Activated naive CD8-positive, alpha-beta T cell (primary cell): Measurements from ENCODE around the gene UBE2F.
"Not testable (repeated sequence)": the region's sequence is repeated elsewhere in the genome, so short reads cannot be mapped to it uniquely, and the experiment has no call there.

Experiments used
- H3K27ac Mint-ChIP-seq: one replicate; pipeline ENCODE4 v1.8.0; 2021; ENCODE audit warnings: mixed read lengths
- H3K27me3 Mint-ChIP-seq: one replicate; pipeline ENCODE4 v1.8.0; 2021; ENCODE audit warnings: mixed read lengths
- H3K36me3 Mint-ChIP-seq: one replicate; pipeline ENCODE4 v1.8.0; 2021; ENCODE audit warnings: mixed read lengths
- H3K4me1 Mint-ChIP-seq: one replicate; pipeline ENCODE4 v1.8.0; 2021; ENCODE audit warnings: low read depth, mixed read lengths
- H3K4me3 Mint-ChIP-seq: one replicate; pipeline ENCODE4 v1.8.0; 2021; ENCODE audit warnings: mild to moderate bottlenecking, mixed read lengths
- H3K9me3 Mint-ChIP-seq: one replicate; pipeline ENCODE4 v1.8.0; 2021; ENCODE audit warnings: low read depth, mixed read lengths

UBE2F gene

DNA sequence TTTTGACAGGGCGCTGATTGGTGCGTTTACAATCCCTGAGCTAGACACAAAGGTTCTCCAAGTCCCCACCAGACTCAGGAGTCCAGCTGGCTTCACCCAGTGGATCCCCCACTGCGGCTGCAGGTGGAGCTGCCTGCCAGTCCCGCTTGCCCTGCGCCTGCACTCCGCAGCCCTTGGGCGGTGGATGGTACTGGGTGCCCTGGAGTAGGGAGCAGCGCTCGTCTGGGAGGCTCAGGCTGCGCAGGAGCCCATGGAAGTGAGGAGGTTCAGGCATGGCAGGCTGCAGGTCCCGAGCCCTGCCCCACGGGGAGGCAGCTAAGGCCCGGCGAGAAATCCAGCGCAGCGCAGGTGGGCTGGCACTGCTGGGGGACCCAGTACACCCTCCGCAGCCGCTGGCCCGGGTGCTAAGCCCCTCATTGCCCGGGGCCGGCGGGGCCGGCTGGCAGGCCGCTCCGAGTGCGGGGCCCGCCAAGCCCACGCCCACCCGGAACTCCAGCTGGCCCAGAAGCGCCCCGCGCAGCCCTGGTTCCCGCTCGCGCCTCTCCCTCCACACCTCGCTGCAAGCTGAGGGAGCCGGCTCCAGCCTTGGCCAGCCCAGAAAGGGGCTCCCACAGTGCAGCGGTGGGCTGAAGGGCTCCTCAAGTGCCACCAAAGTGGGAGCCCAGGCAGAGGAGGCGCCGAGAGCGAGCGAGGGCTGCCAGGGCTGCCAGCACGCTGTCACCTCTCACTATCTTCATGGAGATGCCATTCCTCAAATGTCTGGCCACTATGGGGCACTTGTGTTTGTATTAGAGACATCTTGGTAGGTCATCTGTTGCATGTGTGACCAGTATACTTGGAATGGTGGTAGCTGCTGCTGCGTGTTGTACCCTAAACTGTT is 91.1 kb downstream of the UBE2F start:
- not testable (repeated sequence) for H3K4me3 Mint-ChIP-seq, H3K27ac Mint-ChIP-seq, H3K9me3 Mint-ChIP-seq
- Mint-ChIP-seq H3K36me3 (peaks cover 10% of the 10 kb centered on the region), H3K27me3 (peaks cover 17% of the 10 kb centered on the region), H3K4me1 (peaks cover 30% of the 10 kb centered on the region)

DNA sequence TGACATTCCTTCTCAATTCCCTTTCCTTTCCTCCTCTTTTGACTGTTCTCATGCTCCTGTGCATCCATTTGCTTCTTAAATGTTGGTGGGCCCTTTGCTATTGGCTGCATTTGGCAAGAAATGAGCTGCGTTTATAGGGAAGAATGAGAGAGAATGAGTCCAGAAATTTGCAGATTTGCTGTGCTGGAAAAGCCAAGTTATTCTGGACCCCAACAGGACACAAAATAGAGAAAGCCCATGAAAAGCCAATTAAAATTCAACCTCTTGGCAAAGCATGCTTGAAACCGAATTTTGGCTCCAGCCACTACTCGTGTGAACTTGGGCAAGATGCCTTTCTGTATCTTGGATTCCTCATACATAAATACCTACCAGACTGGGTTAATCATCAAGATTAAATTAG is 92.7 kb downstream of the UBE2F start:
- Mint-ChIP-seq H3K27me3 (peaks cover 11% of the 10 kb centered on the region), H3K9me3 (peaks cover 3% of the 10 kb centered on the region), H3K4me1 (peaks cover 39% of the 10 kb centered on the region), H3K36me3 (peaks cover 11% of the 10 kb centered on the region), H3K27ac (peak overlapping the region; percentile 93), H3K4me3 (peak overlapping the region; percentile 97)

DNA sequence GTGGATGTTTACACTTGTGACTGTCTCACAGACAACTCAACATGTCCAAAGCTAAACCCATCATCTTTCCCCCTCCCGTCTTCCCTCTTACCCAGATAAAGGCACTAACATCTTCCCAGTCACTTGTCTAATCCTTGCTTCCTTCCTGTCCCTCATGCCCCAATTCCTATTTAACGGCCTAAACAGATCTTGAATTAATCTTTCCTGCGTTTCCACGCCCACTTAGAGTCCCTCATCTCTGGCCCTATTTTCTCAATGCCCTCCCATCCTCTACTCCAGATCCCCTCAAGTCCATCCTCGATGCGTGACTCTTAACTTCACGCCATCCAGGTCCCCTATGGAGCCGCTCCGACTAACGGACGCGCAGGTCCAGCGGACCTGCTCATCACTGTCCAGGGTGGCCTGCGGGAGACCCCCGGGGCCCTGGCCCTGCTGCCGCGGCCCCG is 93.3 kb downstream of the UBE2F start:
- peaks cover 39% of the 10 kb centered on the region for H3K4me1 Mint-ChIP-seq
- H3K9me3 Mint-ChIP-seq = peaks cover 3% of the 10 kb centered on the region
- peaks cover 14% of the 10 kb centered on the region for H3K36me3 Mint-ChIP-seq
- H3K27me3 Mint-ChIP-seq = peaks cover 11% of the 10 kb centered on the region
- H3K4me3 Mint-ChIP-seq = peak overlapping the region; percentile 97
- H3K27ac Mint-ChIP-seq = peak overlapping the region; percentile 93

DNA sequence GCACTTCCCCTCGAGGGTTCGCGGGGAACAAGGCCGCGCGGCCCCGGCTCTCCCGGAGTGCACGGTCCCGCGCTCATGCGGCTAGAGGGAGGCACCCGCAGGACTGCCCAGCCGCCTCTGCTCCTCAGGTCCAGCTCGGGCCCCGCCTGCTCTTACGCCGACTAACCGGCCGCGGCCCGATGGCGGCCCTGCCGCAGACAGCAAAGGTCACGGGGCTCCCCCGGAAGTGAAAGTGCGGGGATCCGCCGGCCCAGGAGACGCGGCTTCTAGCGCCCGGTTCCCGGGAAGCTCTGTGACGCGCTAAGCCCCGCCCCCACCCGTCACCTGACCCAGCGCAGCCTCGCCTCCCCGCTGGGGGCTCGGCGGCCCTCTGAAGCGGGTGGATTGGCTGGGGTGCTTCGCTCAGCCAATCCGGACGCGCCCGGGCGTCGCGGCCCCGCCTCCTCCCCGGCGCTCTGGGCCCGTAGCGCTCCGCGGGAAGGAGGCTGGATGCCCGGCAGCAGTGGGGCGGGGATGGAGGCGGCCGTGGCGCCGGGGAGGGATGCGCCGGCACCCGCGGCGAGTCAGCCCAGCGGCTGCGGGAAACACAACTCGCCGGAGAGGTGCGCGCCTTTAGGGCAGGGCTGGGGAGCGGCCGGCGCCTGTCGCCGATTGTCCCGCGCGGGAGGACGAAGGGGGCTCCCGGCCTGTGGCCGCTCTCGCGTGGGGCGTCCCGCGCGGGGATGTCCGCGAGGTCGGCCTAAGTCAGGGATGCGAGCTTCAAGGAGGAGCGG is 93.9 kb downstream of the UBE2F start, which contains the start of gene SCLY:
Gene SCLY, plus strand, starts transcription at position 460 of the 773 bp plus-strand sequence. Its CDS starts 54 bp downstream, at position 514.
- Mint-ChIP-seq H3K27ac (peak within 1 kb of the TSS; percentile 93), H3K9me3 (peaks cover 3% of the 10 kb centered on the region), H3K27me3 (peaks cover 10% of the 10 kb centered on the region), H3K4me3 (peak within 1 kb of the TSS; percentile 97), H3K4me1 (peaks cover 39% of the 10 kb centered on the region), H3K36me3 (peaks cover 17% of the 10 kb centered on the region)

DNA sequence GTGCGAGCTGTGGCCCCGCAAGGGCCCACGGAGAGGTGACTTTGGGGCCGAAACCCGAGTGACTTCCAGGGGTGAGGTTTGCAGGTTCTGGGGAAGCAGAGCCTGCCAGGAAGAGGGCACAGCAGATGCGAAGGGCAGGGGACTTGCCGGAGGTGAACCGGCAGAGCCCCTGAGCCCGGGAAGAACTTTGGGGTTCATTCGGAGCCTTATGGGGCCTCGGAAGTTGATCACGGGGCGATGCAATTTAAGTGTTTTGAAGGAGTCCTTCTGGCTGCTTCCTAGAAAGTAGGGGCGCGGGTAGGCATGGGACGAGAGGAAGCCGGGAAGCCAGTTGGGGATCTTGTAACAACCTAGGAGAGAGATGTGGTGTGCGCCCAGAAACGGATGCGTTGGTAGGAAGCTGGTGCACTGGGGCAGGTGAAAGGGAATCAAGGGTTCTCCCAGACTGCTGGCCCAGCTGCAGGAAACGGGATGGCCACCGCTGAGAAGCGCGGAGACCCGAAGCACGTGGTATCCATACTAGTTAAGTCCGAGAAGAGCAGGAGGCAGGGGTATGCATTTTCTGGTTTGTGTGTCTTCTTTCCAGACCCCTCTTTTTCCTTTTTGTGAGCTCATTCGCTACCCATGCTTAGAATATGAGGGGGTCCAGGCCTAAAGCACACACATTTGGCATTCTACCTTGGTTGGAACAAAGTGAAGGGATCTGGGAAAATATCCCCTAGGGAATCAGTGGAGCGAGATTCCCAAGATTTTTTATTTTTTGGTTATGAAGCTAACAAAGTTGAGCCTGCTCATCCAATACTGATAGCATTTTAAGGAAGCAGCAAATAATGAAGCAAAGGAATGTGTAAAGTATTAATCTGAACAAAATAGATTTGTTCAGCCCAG is 94.7 kb downstream of the UBE2F start:
- Mint-ChIP-seq H3K9me3 (peaks cover 8% of the 10 kb centered on the region), H3K27ac (peak overlapping the region; percentile 92), H3K36me3 (peaks cover 24% of the 10 kb centered on the region), H3K27me3 (peaks cover 7% of the 10 kb centered on the region), H3K4me3 (peak overlapping the region; percentile 97), H3K4me1 (peaks cover 46% of the 10 kb centered on the region)

DNA sequence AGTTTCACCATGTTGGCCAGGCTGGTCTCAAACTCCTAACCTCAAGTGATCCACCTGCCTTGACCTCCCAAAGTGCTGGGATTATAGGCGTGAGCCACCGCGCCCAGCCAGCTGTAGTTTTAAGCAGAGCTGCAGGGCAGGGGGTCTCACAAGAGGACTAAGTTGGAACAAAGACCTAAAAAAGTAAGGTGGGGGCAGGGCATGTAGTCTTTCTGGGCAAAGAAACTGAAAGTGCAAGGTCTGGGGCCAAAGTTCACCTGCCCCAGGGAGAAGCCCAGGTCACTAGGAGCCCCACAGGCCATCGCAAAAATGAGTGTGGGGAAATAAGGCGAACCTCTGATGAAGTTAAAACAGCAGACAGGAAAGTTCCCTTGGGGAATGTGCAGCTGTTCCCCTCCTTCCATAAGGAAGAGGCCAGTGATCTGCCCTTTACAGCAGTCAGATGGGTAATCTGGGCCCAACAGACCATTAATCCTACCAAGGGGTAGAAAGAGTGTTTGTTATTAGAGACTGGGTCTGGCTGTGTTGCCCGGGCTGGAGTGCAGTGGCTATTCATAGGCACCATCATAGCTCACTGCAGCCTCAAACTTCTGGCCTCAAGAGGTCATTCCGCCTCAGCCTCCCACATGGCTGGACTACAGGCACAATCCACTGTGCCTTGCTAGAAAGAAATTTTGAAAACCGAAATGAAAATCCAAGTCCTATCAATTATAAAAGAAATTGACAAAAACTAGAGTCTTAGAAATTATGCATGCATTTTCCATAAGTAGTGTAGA is 96.8 kb downstream of the UBE2F start:
- H3K4me3 Mint-ChIP-seq = peak overlapping the region; percentile 97
- H3K27me3 Mint-ChIP-seq = no peaks in the 10 kb centered on the region
- peaks cover 12% of the 10 kb centered on the region for H3K9me3 Mint-ChIP-seq
- peaks cover 33% of the 10 kb centered on the region for H3K36me3 Mint-ChIP-seq
- peaks cover 59% of the 10 kb centered on the region for H3K4me1 Mint-ChIP-seq
- H3K27ac Mint-ChIP-seq = peak overlapping the region; percentile 28

DNA sequence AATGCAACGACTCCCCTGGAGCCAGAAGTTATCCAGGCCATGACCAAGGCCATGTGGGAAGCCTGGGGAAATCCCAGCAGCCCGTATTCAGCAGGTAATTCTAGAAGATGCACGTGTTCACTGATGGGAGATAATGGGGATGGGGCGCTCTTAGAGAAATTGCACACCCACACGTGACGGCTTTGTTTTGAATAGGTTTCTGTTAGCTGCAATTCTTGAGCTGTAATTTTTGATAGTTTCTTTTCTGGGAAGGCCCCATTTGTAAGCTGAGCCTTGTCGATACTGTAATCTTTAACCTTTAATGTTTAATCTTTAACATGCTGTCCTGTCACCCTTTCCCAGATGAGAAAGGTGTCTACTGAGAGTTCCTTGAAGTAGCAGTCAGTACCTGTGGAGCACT is 97.6 kb downstream of the UBE2F start:
- Mint-ChIP-seq H3K27ac (no peak overlapping the region), H3K27me3 (no peaks in the 10 kb centered on the region), H3K4me3 (no peak overlapping the region), H3K4me1 (peaks cover 63% of the 10 kb centered on the region), H3K36me3 (peaks cover 31% of the 10 kb centered on the region), H3K9me3 (peaks cover 10% of the 10 kb centered on the region)

DNA sequence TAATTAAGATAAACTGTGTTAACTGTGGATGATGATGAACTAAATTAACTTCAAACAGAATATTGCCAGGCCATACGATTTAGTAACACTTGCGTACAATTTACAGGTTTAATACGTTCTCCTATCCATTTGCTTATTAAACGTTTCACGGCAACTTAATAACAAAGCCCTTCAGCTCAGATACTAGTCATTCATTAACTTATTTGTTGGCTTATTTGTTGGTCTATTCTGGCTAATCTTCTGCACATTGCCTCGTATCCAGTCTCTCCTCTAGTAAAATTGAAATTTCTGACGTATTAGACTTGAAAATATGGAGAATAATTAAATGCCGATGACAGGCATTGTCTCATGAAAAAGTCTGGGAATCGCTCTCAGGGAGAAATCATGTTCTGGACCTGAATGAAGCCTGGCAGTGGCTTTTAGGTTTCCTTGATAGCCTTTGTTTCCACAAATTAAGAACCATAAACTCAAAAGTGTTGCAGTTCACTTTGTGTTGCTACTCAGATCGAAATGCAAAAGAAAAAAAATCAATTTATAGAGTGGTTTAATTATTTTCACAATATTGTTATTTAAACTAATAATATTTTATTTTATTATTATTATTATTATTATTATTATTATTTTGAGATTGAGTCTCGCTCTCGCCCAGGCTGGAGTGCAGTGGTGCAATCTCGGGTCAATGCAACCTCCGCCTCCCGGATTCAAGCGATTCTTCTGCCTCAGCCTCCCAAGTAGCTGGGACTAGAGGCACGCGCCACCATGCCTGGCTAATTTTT is 98.4 kb downstream of the UBE2F start:
- H3K36me3 Mint-ChIP-seq = peaks cover 30% of the 10 kb centered on the region
- no peak overlapping the region for H3K27ac Mint-ChIP-seq

DNA sequence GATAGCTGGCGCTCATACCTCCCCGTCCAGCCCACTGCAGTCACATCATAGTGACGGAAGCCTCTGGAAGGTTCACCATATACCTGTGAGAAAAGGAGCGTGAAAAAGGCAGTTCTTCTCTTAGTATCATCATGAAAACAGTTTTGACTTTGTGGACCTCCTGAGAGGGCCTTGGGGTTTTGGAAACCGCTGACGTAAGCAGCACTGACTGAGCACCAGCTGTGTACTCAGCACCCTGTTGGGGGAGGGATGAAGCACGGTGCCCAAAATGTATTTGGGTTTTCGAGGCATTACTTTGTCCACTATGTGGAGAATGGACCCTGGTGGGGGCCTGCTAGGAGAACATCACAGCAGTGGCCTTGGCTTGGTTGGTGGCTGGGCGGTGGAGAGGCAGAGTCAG is 99.4 kb downstream of the UBE2F start:
- Mint-ChIP-seq H3K27me3 (no peaks in the 10 kb centered on the region), H3K4me1 (peaks cover 63% of the 10 kb centered on the region), H3K9me3 (peaks cover 9% of the 10 kb centered on the region), H3K36me3 (peaks cover 30% of the 10 kb centered on the region), H3K4me3 (peak overlapping the region; percentile 42), H3K27ac (peak overlapping the region; percentile 86)

More for the DNA sequence above, 98.4 kb downstream of the UBE2F start:
- H3K9me3 Mint-ChIP-seq = peaks cover 9% of the 10 kb centered on the region
- peaks cover 61% of the 10 kb centered on the region for H3K4me1 Mint-ChIP-seq
- no peak overlapping the region for H3K4me3 Mint-ChIP-seq
- H3K27me3 Mint-ChIP-seq = no peaks in the 10 kb centered on the region

DNA sequence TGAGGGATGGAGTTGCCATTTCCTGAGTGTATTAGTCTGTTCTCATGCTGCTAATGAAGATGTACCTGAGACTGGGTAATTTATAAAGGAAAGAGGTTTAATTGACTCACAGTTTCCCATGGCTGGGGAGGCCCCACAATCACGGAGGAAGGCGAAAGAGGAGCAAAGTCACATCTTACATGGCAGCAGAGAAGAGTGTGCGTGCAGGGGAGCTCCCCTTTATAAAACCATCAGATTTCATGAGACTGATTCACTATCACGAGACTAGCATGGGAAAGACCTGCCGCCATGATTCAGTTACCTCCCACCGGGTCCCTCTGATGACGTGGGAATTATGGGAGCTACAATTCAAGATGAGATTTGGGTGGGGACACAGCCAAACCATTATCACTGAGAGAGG is 99.9 kb downstream of the UBE2F start:
- Mint-ChIP-seq H3K36me3 (peaks cover 32% of the 10 kb centered on the region), H3K27ac (peak overlapping the region; percentile 86), H3K4me3 (peak overlapping the region; percentile 42), H3K4me1 (peaks cover 60% of the 10 kb centered on the region)
- not testable (repeated sequence) for H3K9me3 Mint-ChIP-seq, H3K27me3 Mint-ChIP-seq

DNA sequence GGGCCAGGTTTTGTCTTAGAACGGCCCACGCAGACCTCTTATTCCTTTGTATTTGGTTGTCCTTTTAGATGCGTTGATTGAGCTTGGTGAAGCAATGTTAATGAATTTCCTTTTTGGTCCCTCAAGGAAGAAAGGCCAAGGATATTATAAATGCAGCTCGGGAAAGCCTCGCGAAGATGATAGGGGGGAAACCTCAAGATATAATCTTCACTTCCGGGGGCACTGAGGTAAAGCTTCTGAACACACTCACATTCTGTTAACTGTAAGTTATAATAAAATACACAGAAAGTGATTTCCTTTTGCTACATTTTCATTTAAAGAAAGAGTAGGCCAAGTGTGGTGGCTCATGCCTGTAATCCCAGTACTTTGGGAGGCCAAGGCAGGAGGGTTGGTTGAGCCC is 101.1 kb downstream of the UBE2F start:
- Mint-ChIP-seq H3K27me3 (no peaks in the 10 kb centered on the region), H3K27ac (peak overlapping the region; percentile 67), H3K4me1 (peaks cover 61% of the 10 kb centered on the region), H3K36me3 (peaks cover 42% of the 10 kb centered on the region), H3K4me3 (peak overlapping the region; percentile 58), H3K9me3 (peaks cover 17% of the 10 kb centered on the region)

DNA sequence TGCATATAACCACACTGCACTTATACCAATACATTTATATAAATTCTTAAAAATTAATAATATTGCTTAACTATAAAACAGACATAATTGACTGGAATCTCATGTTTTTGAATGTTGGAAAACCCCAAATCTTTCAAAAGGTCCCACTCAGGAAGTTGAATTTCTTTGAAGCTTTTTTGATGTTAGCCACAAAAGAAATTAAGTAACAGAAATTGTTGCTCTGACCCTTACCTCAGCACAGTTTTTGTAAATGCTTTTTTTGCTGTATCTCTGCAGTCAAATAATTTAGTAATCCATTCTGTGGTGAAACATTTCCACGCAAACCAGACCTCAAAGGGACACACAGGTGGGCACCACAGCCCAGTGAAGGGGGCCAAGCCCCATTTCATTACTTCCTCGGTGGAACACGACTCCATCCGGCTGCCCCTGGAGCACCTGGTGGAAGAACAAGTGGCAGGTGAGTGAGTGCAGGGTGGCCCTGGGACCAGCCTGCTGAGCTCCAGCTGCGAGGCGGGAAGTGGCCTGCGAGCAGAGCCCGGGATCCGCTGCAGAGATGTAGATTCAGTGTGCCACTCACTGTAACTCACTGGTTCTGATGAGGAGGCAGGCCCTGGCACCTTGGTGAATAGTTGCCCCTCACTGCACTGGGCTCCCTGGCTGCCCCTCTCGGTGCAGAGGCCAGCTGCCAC is 102.4 kb downstream of the UBE2F start:
- Mint-ChIP-seq H3K27me3 (no peaks in the 10 kb centered on the region), H3K36me3 (peaks cover 47% of the 10 kb centered on the region), H3K4me1 (peaks cover 53% of the 10 kb centered on the region), H3K4me3 (peak overlapping the region; percentile 79), H3K27ac (peak overlapping the region; percentile 64), H3K9me3 (peaks cover 18% of the 10 kb centered on the region)

DNA sequence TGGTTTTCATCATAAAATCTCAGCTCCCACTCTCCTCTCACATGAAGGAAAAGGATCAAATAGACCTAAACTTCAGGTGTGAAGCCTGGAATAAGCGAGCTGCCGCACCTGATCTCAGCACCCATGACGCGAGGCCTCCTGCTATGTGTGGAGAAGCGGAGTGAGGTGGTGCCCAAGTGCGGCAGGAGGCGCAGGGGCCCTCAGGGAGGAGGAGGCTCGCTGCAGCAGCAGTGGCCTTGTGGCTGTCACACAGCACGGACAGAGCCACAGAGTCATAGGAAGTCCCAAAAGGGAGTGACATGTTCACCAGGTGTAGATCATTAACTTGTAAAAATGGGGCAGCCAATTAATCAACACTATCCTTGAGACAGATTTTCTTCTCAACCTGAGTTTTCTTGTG is 103.1 kb downstream of the UBE2F start:
- H3K27me3 Mint-ChIP-seq = no peaks in the 10 kb centered on the region
- peaks cover 53% of the 10 kb centered on the region for H3K4me1 Mint-ChIP-seq
- peak overlapping the region; percentile 54 for H3K27ac Mint-ChIP-seq
- H3K36me3 Mint-ChIP-seq = peaks cover 50% of the 10 kb centered on the region
- H3K9me3 Mint-ChIP-seq = peaks cover 18% of the 10 kb centered on the region
- H3K4me3 Mint-ChIP-seq = peak overlapping the region; percentile 79
